ENCODE data around the gene THAP2. TPM values are rescaled to one million over a fixed set of nuclear protein-coding genes. Genes with fewer than 3 reads are reported as not detected.

The THAP2 gene
- total RNA-seq, 1 donor = 3.3 TPM

DNA sequence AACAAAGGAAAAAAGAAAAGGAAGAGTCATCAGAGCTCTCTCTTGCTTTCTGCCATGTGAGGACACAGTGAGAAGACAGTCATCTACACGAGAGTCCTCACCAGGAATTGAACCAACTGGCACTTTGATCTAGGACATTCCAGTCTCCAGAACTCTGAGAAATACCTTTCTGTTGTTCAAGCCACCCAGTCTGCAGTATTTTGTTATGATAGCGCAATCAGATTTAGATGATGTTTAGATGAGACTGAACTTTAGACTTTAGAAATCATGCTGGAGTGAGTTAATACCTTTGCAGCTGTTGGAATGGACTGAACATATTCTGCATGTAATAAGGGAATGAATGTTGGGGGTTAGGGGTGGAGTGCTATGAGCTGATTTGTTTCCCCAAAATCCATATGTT, 62.4 kb downstream of the THAP2 start:
- Histone ChIP-seq H3K36me3 (ENCODE audit: insufficient read depth, low read length) (no peaks in the 10 kb centered on the region), H3K27me3 (ENCODE audit: insufficient read depth, low read length) (no peaks in the 10 kb centered on the region), H3K4me2 (ENCODE audit: insufficient read depth, low read length) (no peak overlapping the region), H2AFZ (ENCODE audit: low read length) (no peak overlapping the region), H4K20me1 (ENCODE audit: insufficient read depth, low read length) (no peaks in the 10 kb centered on the region), H3K27ac (ENCODE audit: low read depth, low read length) (no peak overlapping the region), H3K4me3 (ENCODE audit: insufficient read depth, low read length) (no peak overlapping the region), H3K9me3 (ENCODE audit: low read depth, low read length) (no peaks in the 10 kb centered on the region), H3K4me1 (ENCODE audit: insufficient read depth, low read length) (peaks cover 4% of the 10 kb centered on the region), H3K79me2 (ENCODE audit: insufficient read depth, low read length) (no peaks in the 10 kb centered on the region)
- DNase-seq (ENCODE audit: insufficient read length, low spot score, missing footprints) = no peak
- TF ChIP-seq, protein P1, sequence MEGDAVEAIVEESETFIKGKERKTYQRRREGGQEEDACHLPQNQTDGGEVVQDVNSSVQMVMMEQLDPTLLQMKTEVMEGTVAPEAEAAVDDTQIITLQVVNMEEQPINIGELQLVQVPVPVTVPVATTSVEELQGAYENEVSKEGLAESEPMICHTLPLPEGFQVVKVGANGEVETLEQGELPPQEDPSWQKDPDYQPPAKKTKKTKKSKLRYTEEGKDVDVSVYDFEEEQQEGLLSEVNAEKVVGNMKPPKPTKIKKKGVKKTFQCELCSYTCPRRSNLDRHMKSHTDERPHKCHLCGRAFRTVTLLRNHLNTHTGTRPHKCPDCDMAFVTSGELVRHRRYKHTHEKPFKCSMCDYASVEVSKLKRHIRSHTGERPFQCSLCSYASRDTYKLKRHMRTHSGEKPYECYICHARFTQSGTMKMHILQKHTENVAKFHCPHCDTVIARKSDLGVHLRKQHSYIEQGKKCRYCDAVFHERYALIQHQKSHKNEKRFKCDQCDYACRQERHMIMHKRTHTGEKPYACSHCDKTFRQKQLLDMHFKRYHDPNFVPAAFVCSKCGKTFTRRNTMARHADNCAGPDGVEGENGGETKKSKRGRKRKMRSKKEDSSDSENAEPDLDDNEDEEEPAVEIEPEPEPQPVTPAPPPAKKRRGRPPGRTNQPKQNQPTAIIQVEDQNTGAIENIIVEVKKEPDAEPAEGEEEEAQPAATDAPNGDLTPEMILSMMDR (IDR thresholded peaks at IDR 0.05; ENCODE audit: extremely low read depth, low read depth, low read length) = no peak

DNA sequence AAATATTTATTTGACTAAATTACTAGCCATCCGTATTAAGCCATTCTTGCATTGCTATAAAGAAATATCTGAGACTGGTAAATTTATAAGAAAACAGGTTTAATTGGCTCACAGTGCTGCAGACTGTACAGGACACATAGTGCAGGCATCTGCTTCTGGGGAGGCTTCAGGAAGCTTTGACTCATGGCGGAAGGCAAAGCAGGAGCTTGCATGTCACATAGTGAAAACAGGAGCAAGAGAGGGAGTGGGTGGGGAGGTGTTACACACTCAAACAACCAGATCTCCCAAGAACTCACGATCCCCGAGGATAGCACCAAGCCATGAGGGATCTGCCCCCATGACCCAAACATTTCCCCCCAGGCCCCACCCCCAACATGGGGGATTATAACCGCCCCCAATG, 63.9 kb downstream of the THAP2 start:
- H3K27ac ChIP-seq (ENCODE audit: low read depth, low read length) = no peak overlapping the region
- no peak overlapping the region for H3K4me2 ChIP-seq (ENCODE audit: insufficient read depth, low read length)
- no peak overlapping the region for H2AFZ ChIP-seq (ENCODE audit: low read length)
- no peak overlapping the region for H3K4me3 ChIP-seq (ENCODE audit: insufficient read depth, low read length)
- DNase-seq (ENCODE audit: insufficient read length, low spot score, missing footprints) = no peak
- H3K4me1 ChIP-seq (ENCODE audit: insufficient read depth, low read length) = peaks cover 6% of the 10 kb centered on the region
- H3K27me3 ChIP-seq (ENCODE audit: insufficient read depth, low read length) = no peaks in the 10 kb centered on the region
- no peaks in the 10 kb centered on the region for H3K79me2 ChIP-seq (ENCODE audit: insufficient read depth, low read length)
- H3K9me3 ChIP-seq (ENCODE audit: low read depth, low read length) = no peaks in the 10 kb centered on the region
- H3K36me3 ChIP-seq (ENCODE audit: insufficient read depth, low read length) = no peaks in the 10 kb centered on the region
- H4K20me1 ChIP-seq (ENCODE audit: insufficient read depth, low read length) = no peaks in the 10 kb centered on the region
- TF ChIP-seq, protein P1 (IDR thresholded peaks at IDR 0.05; ENCODE audit: extremely low read depth, low read depth, low read length) = no peak

Small RNA genes within 50 kb of the gene (small RNA-seq; reads per million reads assigned to genes)
- gene RF00560 = not detected

Other genes with a start within 250 kb of the THAP2 start
- gene LGR5, start 224.5 kb upstream of the THAP2 start, total RNA-seq = under 0.01 TPM in 1 of 2 replicates, not detected in the other
- gene ZFC3H1, start 453 bp upstream of the THAP2 start, total RNA-seq = 33.3 and 36.6 TPM in 2 replicates
- 29.2 and 31.1 TPM in 2 replicates for gene TMEM19, start 21.8 kb downstream of the THAP2 start, total RNA-seq
- 12.7 TPM in 2 replicates for gene RAB21, start 90.6 kb downstream of the THAP2 start, total RNA-seq
- 30.4 and 30.9 TPM in 2 replicates for gene TBC1D15, start 175.5 kb downstream of the THAP2 start, total RNA-seq

Data from osteoblast (primary cell).